GM21717 (cell line): ENCODE results near the gene LRRC3.
"Not testable (repeated sequence)": the region's sequence is repeated elsewhere in the genome, so short reads cannot be mapped to it uniquely, and the experiment has no call there.

ENCODE experiments used
- ATAC-seq: cut with Tn5 transposase; IDR thresholded peaks from one replicate; pipeline ENCODE4 v1.9.1; 2021; ENCODE audit warnings: mild to moderate bottlenecking, moderate library complexity; ENCODE audit not compliant: unreplicated experiment

The LRRC3 gene

DNA sequence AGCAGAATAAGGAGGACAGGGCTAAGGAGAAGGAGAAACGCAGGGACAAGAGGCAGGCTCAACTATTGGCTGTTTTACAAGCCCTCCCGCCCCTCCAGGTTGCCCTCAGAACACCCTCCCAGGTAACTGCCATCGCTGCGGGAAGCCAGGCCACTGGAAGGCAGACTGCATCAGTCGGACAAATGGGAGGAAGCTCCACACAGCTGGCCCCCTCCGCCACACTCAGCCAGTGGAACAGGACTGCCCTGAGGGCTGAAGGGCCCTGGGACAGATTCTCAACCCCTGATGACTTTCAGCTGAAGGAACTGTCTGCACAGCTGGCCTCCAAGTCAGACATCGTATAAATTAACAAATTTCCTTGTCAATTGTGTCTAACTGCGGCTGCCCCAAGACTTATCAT lies 21.8 kb downstream of the LRRC3 start:
- no peak for ATAC-seq

- no peak for ATAC-seq
These were observed 22.4 kb downstream of the LRRC3 start for GRCh38 chr21:44477712-44478111.

GRCh38 chr21:44478124-44478800 lies 23.0 kb downstream of the LRRC3 start:
- ATAC-seq, result no peak

GRCh38 chr21:44478801-44479167 lies 23.5 kb downstream of the LRRC3 start:
- no peak for ATAC-seq

GRCh38 chr21:44479556-44480199 lies 24.4 kb downstream of the LRRC3 start:
- not testable (repeated sequence) for ATAC-seq

- ATAC-seq, result no peak
These were observed 25.1 kb downstream of the LRRC3 start for GRCh38 chr21:44480200-44481053.

- no peak for ATAC-seq
These were observed 27.4 kb downstream of the LRRC3 start for GRCh38 chr21:44482581-44483287.

GRCh38 chr21:44483288-44484237 lies 28.3 kb downstream of the LRRC3 start:
- ATAC-seq, result no peak

DNA sequence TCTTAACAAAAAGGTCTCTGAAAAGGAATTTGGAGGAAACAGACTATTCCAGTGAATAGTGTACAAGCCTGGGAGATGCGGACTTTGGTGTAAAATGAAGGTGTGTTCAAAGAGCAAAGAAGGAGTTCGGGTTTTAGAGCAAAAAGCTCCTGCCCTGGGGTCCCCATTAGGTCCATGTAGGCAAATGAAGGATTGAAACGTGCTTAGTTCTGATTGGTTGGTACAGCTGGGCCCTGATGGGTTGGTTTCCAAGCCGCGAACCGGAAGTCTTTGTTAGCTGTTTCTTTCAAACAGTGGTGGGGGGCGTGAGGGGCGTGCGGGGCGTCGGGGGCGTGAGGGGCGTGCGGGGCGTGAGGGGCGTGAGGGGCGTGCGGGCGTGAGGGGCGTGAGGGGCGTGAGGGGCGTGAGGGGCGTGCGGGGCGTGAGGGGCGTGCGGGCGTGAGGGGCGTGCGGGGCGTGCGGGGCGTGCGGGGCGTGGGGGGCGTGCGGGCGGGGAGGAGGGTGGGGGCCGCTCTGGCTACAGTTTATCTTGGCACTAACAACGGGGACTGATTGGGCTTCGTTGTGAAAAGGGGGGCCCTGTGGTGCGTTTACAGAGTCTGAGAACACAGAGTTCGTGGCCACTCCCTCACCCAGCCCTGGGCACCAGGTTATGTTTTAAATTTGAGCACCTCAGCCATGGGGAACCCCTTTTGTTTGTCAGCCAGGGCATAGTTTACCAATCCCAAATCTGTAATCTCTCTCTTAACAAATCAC lies 29.4 kb downstream of the LRRC3 start:
- ATAC-seq, result no peak

- ATAC-seq, result no peak
These were observed 30.0 kb downstream of the LRRC3 start for GRCh38 chr21:44485254-44485793.

GRCh38 chr21:44485796-44486195 lies 30.5 kb downstream of the LRRC3 start:
- no peak for ATAC-seq

DNA sequence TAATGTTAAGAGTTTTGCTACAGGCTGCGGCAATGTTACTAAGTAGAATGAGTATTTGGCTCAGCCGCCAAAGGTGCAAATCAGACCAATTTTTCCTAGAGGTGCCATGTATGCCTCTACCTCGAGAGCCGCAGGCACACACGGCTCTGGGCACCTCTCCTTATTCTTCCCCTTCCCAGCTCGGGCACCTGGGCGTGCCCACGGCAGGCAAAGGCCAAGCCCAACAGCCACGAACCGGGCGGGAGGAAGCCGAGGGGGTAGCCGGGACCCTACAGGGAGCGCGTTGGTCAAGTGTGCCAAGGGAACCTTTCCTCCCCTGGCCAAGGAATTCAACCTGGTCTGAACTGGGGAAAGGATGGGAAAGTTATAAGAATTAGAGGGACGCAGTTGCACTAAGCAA lies 31.0 kb downstream of the LRRC3 start:
- no peak for ATAC-seq

- no peak for ATAC-seq
These were observed 32.5 kb downstream of the LRRC3 start for GRCh38 chr21:44487831-44488230.

- no peak for ATAC-seq
These were observed 34.7 kb downstream of the LRRC3 start for GRCh38 chr21:44489962-44490361.

- ATAC-seq, result no peak
These were observed 35.1 kb downstream of the LRRC3 start for GRCh38 chr21:44490405-44490804.

DNA sequence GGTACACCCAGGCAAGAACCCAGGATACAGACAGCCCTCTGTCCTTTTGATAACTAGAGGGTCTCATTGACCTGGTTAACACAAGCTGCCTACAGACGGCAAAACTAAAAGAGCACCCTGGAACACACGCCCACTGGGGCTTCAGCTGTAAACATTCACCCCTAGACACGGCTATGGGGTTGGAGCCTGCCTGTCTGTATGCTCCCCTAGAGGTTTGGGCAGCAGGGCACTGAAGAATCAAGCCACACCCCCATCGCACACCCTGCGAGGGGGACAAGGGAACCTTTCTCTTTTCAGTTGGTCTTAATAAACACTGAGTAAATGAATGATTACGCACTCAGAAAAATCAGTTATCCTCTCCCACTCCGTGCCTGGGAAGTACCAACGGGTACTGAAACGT lies 35.5 kb downstream of the LRRC3 start:
- ATAC-seq, result no peak

GRCh38 chr21:44492567-44493385 lies 37.5 kb downstream of the LRRC3 start:
- no peak for ATAC-seq

GRCh38 chr21:44494418-44494817 lies 39.1 kb downstream of the LRRC3 start:
- no peak for ATAC-seq
